CD1c-positive myeloid dendritic cell (primary cell): ENCODE data around the gene ZPLD1.

ENCODE experiments used
- DNase-seq: peaks from one replicate; pipeline ENCODE4 v3.0.0-alpha.2; 2016; ENCODE audit errors: extremely low spot score

The ZPLD1 gene

GRCh38 chr3:102434715-102435114, at the start of gene ZPLD1:
Gene ZPLD1 (plus strand): TSS chr3:102435015. CDS start chr3:102438488, 3,473 bp downstream.
- DNase-seq = no peak

DNA sequence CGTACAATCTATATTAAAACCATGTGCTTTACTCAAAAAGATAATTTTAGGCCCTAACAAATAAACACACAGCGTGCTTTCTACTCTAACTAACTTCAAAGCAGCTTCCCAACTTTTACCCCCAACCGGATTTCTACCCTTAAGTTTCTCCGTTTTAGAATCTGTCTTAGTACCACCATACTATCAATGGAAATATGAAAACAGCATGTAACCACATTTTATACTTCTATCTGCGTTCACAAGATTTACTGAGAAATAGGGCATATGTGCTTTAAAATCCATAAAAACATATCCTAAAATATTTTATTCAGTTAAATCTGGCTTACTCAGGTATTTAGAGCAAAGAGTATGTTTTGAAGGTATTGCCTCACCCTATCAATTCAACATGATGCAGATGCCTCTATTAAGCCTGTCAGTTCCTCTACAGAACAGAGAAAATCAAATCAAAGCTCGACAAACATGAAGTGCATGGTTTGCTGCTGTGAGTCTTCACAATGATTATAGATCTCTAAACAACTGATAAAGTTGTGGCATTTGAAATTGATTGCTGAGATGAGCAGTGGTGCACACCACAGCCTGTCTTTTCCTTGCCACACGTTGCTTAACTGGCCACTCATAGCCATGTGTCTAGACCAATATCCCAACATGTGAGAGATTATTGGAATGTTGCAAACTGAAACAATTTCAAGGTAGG, 44.5 kb upstream of the ZPLD1 start:
- no peak for DNase-seq

GRCh38 chr3:102390916-102391315, 43.9 kb upstream of the ZPLD1 start:
- DNase-seq = no peak

- DNase-seq = no peak
Observed at GRCh38 chr3:102391491-102391890, 43.3 kb upstream of the ZPLD1 start.

DNA sequence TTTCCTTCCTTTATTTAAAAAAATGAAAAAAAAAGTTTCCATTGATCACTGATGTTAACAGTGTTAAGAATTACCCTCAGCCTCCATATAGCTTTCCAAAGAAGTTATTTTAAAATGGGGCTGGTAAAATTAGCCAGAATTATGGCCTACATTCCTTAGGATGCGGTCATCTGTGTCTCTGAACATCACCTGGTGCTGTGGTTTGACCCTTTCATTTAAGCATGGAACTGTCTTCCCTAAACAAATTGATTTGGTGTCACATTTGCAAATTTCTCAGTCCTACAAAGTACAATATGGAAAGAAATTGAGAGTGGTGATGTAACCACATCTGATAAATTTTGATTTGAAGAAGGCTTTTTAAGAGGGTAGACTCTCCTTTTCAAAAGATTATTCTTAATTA, 40.3 kb upstream of the ZPLD1 start:
- DNase-seq = no peak

DNA sequence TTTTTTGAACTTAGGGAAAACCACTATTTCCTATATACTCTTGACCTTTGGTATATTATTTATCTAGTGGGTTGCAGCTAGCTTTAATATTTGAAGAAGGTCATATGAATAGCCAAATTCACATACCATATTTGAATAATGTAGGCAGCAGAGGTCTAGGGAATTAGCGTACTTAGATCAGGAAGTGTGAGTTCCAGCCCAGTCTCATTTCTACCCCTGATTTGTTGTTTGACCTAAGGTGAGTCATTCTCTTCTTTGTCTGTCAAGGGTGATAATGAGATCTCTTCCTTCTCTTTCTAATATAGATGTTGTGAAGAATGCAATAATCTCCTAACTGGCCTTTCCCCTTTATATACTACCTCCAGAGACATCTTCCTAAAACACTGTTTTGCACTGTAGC, 36.6 kb upstream of the ZPLD1 start:
- DNase-seq = no peak

DNA sequence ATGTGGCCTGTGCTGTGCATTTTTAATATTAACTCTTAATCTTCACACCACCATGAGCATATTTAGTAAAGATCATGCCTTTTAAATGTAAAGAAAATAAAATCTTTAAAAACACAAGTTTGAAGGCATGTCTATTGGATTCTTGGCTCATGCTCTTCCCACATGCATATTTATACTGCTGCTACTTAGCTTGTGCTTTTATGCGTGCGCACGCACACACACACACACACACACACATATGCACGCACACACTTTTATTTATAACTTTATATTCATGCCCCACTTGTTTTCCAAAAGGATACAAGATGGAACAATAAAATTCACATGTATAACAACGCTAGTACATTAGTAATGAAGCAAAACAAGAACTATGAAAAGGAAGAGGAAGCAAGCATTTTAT, 36.1 kb upstream of the ZPLD1 start:
- DNase-seq = no peak

- no peak for DNase-seq
Observed at GRCh38 chr3:102400142-102400541, 34.7 kb upstream of the ZPLD1 start.

DNA sequence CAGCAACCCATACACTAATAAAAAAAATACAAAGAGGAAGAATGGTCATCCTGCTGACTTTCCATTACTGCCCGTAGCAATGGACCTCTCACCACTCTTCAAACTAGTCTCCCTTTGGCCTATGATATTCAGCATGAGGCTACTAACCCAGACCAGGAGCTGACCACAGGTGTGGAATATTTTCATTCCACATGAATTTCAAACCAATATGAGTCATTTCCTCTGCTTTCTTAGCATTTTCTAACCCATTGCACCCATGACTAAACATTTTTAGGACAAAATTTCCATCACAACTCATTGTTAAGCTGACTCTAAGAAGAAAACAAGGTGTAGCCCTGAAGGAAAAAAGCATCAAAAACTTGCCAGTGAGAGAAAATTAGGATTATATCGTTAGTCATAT, 34.0 kb upstream of the ZPLD1 start:
- DNase-seq = no peak

DNA sequence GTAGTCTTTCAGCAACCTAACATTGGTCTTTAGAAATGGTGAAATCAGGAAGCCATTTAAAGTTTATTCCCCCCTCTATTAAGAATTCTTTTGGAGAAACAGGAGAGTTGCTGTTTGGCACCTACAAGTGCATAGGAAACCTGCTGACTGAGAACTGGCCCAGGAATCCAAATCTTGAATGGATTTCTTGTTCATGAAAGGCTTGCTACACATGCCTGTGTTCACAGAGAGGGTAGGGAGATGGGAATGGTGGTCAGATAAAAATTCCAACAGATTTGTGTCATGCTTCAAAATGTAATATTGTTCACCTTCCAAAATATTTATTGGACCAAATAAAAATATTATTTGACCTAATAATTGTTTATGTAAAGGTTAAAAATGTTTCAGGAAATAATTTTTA, 24.2 kb upstream of the ZPLD1 start:
- DNase-seq = no peak

DNA sequence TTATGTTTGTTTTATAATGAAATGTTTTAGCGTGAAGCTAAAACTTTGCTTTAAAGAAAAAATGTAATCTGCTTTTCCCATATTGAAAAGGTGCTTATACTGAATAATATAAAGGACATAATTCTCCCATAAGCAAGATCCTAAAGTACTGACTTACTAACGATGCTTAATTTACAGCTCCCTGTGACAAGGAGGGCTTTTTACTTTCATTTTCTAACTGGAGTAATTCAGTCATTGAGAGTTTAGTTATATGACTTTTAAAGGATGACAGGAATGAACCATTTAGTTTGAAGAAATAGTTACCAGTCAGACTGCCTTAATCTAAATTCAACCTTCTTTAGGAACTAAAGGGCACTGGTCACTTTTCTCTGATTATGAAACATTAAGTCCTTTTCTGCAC, 19.3 kb upstream of the ZPLD1 start:
- no peak for DNase-seq

GRCh38 chr3:102419786-102420185, 15.0 kb upstream of the ZPLD1 start:
- no peak for DNase-seq

GRCh38 chr3:102441832-102442231, 7.0 kb downstream of the ZPLD1 start:
- DNase-seq = no peak

DNA sequence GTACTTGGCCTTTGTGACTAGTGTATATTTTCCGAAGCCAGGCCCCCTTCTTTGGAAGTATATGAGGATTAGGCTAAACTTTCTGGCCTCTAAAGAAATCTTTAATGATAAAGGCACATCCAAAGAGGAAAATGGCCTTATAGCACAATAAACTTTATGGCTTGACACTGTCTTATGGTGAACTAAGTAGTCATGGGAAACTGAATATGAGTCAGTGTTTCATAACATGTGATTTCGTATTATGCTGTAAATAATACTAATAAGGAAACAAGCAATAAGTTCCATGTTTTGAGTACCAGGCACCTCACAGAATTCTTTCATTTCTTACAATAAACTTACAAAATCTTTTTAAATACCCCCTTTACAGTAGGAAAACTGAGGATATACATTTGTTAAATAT, 8.2 kb downstream of the ZPLD1 start:
- no peak for DNase-seq

DNA sequence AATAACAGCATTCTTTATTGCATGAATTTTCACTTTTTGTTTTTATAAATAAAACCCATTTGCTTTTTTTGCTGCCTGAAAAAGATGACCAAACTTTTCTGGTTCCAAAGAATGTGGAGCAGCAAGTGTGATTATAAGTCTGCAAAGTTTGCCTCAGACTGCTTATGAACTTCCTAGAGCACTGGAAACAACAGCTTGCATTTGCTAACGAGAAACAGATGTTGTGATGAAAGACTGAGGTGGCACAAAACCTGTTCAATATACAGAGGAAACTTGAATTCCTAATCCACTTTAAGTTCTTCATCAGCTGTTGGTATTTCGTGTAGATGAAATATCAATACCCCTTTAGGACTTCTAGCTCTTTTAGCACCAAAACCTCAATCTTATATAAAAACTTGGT, 9.3 kb downstream of the ZPLD1 start:
- no peak for DNase-seq

DNA sequence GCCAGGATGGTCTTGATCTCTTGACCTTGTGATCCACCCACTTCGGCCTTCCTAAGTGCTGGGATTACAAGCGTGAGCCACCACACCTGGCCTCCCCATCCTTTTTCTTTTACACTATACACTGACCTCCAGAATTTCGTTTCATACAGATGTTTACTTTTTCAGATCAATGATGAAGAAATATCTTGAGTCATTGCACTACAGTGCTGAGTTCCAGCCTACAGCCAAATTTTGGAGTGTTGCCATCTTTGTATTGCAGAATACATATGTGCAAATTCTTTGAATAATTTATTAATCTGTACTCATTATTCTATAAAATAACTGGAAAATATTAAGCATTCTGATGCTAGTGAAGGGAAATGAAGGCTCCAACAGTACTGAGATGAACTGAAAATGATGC, 12.5 kb downstream of the ZPLD1 start:
- DNase-seq = no peak

- no peak for DNase-seq
Observed at GRCh38 chr3:102449341-102449740, 14.5 kb downstream of the ZPLD1 start.

- DNase-seq = no peak
Observed at GRCh38 chr3:102449930-102450329, 15.1 kb downstream of the ZPLD1 start.

DNA sequence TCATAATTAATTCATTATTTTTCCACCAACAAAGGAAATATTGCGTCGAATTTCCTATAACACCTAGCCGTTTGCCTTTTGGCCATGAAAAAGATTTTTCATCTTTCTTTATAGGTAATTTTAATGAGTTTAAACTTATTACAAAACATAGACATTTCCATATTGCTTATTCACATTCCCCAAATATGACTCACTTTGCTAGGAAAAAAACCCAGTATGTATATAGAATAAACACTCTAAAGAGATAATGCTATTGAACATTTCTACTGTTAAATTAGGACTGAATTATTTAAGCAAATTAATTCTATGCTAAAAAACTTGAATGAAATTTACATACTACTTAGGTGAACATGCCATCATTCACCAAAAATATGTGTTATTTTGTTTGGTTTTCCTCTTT, 16.2 kb downstream of the ZPLD1 start:
- no peak for DNase-seq

DNA sequence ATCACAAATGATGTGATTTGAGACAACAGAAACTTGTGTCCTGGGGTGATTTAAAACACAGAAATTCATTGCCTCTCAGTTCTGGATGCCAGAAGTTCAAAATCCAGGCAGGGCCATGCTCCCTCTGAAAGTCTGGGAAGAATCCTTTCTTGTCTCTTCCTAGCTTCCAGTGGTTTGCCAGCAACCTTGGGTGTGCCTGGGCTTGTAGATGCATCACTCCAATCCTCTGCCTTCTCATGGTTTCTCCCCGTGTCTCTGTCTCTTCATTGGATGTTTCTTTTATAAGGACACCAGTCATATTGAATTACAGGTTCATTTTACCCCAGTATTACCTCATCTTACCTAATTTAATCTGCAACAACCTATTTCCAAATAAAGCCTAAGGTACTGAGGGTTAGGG, 16.7 kb downstream of the ZPLD1 start:
- no peak for DNase-seq

- no peak for DNase-seq
Observed at GRCh38 chr3:102454181-102454580, 19.4 kb downstream of the ZPLD1 start.

GRCh38 chr3:102457644-102458043, 22.8 kb downstream of the ZPLD1 start:
- no peak for DNase-seq

- no peak for DNase-seq
Observed at GRCh38 chr3:102460579-102460978, 25.8 kb downstream of the ZPLD1 start.

GRCh38 chr3:102464261-102464660, 29.4 kb downstream of the ZPLD1 start:
- DNase-seq = no peak
